H7 (cell line): Measurements from ENCODE around the gene ATP2A1. TPM values are rescaled to one million over a fixed set of nuclear protein-coding genes. Genes with fewer than 3 reads are reported as not detected.
A peak's percentile ranks its signal among the peaks of the same experiment; 100 is the strongest.
"Not testable (repeated sequence)": the region's sequence is repeated elsewhere in the genome, so short reads cannot be mapped to it uniquely, and the experiment has no call there.

Experiments used
- DNase-seq: peaks from one replicate; pipeline ENCODE4 v3.0.0; 2012
- H3K27me3 ChIP-seq: 2 replicates; pipeline ENCODE4 v1.6.0; 2011; ENCODE audit warnings: mild to moderate bottlenecking, low read length; ENCODE audit not compliant: control insufficient read depth, insufficient read depth
- H3K36me3 ChIP-seq: replicated peaks from 2 replicates; pipeline ENCODE4 v1.5.1; 2011; ENCODE audit warnings: low read length; ENCODE audit not compliant: control insufficient read depth, insufficient read depth
- H3K4me3 ChIP-seq: 2 replicates; pipeline ENCODE4 v1.5.1; 2011; ENCODE audit warnings: low read depth, mild to moderate bottlenecking, control low read depth, low read length, moderate library complexity; ENCODE audit not compliant: insufficient read depth
- total RNA-seq: library from RNA; depleted of rRNA; stranded (reverse); fragments of >200 nt; shearing (Covaris generic); gene quantifications from 2 replicates; pipeline ENCODE4 v1.2.3, GENCODE V29; 2014

ATP2A1 gene
- total RNA-seq, 1 experiment from 2014 or later: 0.10 TPM

DNA sequence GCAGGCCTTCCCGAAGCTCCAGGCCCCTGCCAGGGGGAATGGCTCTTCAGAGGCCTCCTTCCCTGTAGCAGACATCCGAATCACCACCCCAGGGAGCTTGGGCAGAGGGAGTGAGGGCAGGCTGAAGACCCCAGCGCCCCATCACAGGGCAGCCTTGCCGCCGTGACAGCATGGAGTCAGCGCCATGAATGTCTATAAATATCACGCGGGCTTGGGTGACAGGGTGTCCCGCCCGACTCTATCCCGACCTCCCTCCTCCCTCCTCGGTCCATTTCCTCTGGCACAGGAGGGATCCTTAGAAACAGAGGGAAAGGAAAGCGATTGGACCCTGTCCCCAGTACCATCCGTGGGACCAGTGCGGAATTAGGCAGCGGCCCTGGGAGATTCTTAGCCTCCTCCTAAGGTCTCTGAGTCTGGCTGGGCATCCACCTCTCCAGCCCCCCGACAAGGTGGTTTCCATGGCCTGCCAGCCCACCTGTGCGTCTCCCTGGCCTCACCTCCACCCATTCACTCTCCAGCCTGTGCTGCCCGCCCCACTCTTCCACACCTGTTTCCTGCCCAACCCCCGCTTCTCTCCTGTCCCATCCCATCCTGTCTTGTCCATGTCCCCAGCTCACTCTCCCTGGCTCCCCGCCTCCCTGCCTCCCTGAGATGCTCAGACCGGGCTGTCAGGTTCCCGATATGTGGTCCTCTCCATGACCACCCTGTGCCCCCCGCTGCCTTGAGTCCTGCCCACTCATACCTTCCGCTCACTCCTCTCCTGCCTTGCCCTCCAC is 5.1 kb downstream of the ATP2A1 start:
- no peak overlapping the region for H3K4me3 ChIP-seq
- no peaks in the 10 kb centered on the region for H3K36me3 ChIP-seq
- H3K27me3 ChIP-seq: peaks cover 13% of the 10 kb centered on the region
- peak; percentile 60 for DNase-seq

GRCh38 chr16:28884045-28884444 is 5.8 kb downstream of the ATP2A1 start:
- no peak for DNase-seq
- H3K4me3 ChIP-seq: no peak overlapping the region
- no peaks in the 10 kb centered on the region for H3K36me3 ChIP-seq
- peaks cover 11% of the 10 kb centered on the region for H3K27me3 ChIP-seq

GRCh38 chr16:28886945-28887344 is 8.7 kb downstream of the ATP2A1 start:
- Histone ChIP-seq H3K36me3 (no peaks in the 10 kb centered on the region), H3K4me3 (no peak overlapping the region), H3K27me3 (no peaks in the 10 kb centered on the region; the same call in 1 of the 2 replicates)
- DNase-seq: no peak

GRCh38 chr16:28890355-28890754 is 12.1 kb downstream of the ATP2A1 start:
- not testable (repeated sequence) for DNase-seq, H3K4me3 ChIP-seq, H3K27me3 ChIP-seq, H3K36me3 ChIP-seq

- H3K27me3 ChIP-seq: no peaks in the 10 kb centered on the region
- no peak for DNase-seq
- H3K36me3 ChIP-seq: no peaks in the 10 kb centered on the region
- no peak overlapping the region for H3K4me3 ChIP-seq
Observed at GRCh38 chr16:28891964-28892890, 13.9 kb downstream of the ATP2A1 start.

DNA sequence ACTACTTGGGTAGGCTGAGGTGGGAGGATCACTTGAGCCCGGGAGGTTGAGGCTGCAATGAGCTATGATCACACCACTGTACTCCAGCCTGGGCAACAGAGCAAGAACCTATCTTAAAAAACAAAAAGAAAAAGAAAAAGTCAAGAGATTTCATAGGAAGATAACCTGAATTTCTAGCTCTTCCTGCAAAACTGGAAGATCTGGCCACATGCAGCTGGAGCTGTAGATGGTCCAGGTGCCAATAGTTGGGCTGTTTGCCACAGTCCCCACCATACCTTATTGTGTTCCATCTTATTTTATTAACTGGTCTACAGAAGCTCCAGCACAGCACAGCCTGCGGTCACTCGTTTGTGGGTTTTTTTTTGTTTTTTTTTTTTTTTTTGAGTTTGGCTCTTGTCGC is 15.0 kb downstream of the ATP2A1 start:
- no peak overlapping the region for H3K4me3 ChIP-seq
- DNase-seq: no peak
- H3K36me3 ChIP-seq: no peaks in the 10 kb centered on the region
- no peaks in the 10 kb centered on the region for H3K27me3 ChIP-seq

GRCh38 chr16:28895609-28896008 is 17.3 kb downstream of the ATP2A1 start:
- DNase-seq: no peak
- Histone ChIP-seq H3K27me3 (no peaks in the 10 kb centered on the region), H3K4me3 (no peak overlapping the region)

GRCh38 chr16:28897826-28898225 is 19.5 kb downstream of the ATP2A1 start:
- Histone ChIP-seq H3K27me3 (no peaks in the 10 kb centered on the region), H3K4me3 (no peak overlapping the region), H3K36me3 (peaks cover 1% of the 10 kb centered on the region; the same call in 1 of the 2 replicates)
- no peak for DNase-seq

More at GRCh38 chr16:28895609-28896008, 17.3 kb downstream of the ATP2A1 start:
- peaks cover 1% of the 10 kb centered on the region; the same call in 1 of the 2 replicates for H3K36me3 ChIP-seq

DNA sequence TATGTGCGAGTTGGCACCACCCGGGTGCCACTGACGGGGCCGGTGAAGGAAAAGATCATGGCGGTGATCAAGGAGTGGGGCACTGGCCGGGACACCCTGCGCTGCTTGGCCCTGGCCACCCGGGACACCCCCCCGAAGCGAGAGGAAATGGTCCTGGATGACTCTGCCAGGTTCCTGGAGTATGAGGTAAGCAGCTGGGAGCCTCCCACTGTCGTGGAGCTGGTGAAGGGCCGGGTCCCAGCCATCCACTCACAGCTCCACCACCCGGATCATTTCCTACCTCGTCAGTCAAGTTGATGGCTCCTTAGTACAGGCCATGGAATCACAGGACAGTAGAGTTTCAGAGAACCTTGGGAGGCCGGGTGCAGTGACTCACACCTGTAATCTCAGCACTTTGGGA is 20.0 kb downstream of the ATP2A1 start:
- H3K27me3 ChIP-seq: no peaks in the 10 kb centered on the region
- H3K36me3 ChIP-seq: peaks cover 1% of the 10 kb centered on the region; the same call in 1 of the 2 replicates
- H3K4me3 ChIP-seq: no peak overlapping the region
- peak; percentile 42 for DNase-seq

DNA sequence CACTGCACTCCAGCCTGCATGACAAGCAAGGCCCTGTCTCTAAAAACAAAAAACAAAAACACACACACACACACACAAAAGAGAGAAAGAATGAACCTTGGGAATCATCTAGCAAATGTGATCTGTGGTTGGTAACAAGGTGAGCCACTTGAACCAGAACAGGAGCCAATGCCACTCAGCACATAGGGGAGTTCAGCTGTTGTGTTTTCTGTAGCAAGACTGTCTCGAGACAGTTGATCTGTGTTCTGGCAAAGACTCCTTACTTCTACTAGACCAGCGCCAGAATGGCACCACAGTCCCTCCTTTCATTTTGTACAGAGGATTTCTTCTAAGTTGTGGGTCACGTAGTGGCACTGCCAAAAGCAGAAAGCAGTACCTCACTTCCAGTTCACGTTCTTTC is 20.7 kb downstream of the ATP2A1 start:
- no peak overlapping the region for H3K4me3 ChIP-seq
- H3K36me3 ChIP-seq: peaks cover 1% of the 10 kb centered on the region; the same call in 1 of the 2 replicates
- no peak for DNase-seq
- H3K27me3 ChIP-seq: no peaks in the 10 kb centered on the region

DNA sequence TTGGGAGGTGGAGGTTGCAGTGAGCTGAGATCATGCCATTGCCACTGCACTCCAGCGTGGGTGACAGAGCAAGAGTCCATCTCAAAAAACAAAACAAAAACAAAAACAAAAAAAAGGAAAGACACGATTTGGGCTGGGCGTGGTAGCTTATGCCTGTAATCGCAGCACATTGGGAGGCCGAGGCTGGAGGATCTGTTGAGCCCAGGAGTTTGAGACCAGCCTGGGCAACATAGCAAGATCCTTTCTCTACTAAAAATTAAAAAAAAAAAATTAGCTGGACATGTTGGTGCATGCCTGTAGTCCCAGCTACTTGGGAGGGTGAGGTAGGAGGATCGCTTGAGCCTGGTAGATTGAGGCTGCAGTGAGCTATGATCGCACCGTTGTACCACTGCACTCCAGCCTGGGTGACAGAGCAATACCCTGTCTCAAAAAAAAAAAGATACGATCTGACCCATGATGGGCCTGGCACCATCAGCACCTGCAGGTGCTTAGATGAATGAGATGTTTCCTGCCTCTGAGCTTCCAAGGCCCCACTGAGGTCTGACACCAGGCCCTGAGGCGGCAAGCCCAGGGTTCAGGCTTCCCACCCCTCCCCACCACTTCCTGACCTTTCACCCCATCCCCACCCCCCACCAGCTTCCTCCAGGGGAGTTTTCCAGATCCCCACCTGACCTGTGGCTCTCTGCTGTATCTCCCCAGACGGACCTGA is 21.7 kb downstream of the ATP2A1 start:
- Histone ChIP-seq H3K36me3 (peaks cover 1% of the 10 kb centered on the region), H3K27me3 (no peaks in the 10 kb centered on the region), H3K4me3 (no peak overlapping the region)
- peak; percentile 52 for DNase-seq

DNA sequence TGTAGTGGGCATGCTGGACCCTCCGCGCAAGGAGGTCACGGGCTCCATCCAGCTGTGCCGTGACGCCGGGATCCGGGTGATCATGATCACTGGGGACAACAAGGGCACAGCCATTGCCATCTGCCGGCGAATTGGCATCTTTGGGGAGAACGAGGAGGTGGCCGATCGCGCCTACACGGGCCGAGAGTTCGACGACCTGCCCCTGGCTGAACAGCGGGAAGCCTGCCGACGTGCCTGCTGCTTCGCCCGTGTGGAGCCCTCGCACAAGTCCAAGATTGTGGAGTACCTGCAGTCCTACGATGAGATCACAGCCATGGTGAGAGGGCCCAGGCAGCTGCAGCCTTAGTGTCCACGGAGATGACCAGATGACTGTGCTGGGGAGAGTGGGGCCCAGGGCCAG is 22.3 kb downstream of the ATP2A1 start:
- H3K27me3 ChIP-seq: no peaks in the 10 kb centered on the region
- peak; percentile 51 for DNase-seq
- peaks cover 3% of the 10 kb centered on the region for H3K36me3 ChIP-seq
- H3K4me3 ChIP-seq: no peak overlapping the region

GRCh38 chr16:28901862-28902261 is 23.6 kb downstream of the ATP2A1 start:
- Histone ChIP-seq H3K4me3 (no peak overlapping the region), H3K36me3 (peaks cover 3% of the 10 kb centered on the region), H3K27me3 (no peaks in the 10 kb centered on the region)
- no peak for DNase-seq

GRCh38 chr16:28902909-28903308 is 24.6 kb downstream of the ATP2A1 start:
- no peak for DNase-seq
- Histone ChIP-seq H3K27me3 (no peaks in the 10 kb centered on the region), H3K36me3 (peaks cover 3% of the 10 kb centered on the region), H3K4me3 (no peak overlapping the region)
